Measurements from ENCODE around the gene MAZ.

DNA sequence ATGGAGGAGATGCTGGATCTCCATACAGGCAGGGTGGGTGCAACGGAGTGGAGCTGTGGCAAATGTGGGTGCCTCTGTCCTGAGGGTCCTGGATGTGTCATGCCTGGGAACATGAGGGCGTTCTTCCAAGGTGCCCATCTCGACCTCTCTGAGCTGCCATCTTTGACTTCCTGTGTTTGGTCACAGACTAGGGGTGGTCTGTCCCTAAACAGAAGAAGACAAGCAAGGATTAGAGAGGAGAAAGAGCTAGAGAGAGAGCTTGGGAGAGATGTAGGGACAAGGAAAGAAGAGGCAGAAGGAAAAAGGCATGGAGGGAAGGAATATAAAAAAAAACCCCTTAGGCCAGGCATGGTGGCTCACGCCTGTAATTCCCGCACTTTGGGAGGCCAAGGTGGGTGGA lies 31.6 kb upstream of the MAZ start:
- TF ChIP-seq RNF2 (IDR thresholded peaks at IDR 0.05; ENCODE audit: borderline replicate concordance, low read depth, low read length, missing control alignments, poor library complexity, severe bottlenecking), result no peak
- TF ChIP-seq, protein P1, sequence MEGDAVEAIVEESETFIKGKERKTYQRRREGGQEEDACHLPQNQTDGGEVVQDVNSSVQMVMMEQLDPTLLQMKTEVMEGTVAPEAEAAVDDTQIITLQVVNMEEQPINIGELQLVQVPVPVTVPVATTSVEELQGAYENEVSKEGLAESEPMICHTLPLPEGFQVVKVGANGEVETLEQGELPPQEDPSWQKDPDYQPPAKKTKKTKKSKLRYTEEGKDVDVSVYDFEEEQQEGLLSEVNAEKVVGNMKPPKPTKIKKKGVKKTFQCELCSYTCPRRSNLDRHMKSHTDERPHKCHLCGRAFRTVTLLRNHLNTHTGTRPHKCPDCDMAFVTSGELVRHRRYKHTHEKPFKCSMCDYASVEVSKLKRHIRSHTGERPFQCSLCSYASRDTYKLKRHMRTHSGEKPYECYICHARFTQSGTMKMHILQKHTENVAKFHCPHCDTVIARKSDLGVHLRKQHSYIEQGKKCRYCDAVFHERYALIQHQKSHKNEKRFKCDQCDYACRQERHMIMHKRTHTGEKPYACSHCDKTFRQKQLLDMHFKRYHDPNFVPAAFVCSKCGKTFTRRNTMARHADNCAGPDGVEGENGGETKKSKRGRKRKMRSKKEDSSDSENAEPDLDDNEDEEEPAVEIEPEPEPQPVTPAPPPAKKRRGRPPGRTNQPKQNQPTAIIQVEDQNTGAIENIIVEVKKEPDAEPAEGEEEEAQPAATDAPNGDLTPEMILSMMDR (IDR thresholded peaks at IDR 0.05; ENCODE audit: control extremely low read depth in 1 of 3, insufficient read depth in 1 of 3, low read depth in 1 of 3, low read length in 3 of 3), result no peak
- TF ChIP-seq EGR1 (IDR thresholded peaks at IDR 0.05; ENCODE audit: borderline replicate concordance, low read depth, low read length), result no peak

Measured in H1 (cell line).